ENCODE data around the gene PDZD7.

The PDZD7 gene

GRCh38 chr10:101060951-101061623, 30.2 kb upstream of the PDZD7 start:
- Histone ChIP-seq H3K9me3 (ENCODE audit: control insufficient read depth, low read length) (no peaks in the 10 kb centered on the region), H3K36me3 (ENCODE audit: control insufficient read depth, insufficient read depth, low read length) (peaks cover 3% of the 10 kb centered on the region), H3K27ac (ENCODE audit: low read depth, low read length, severe bottlenecking) (peak overlapping the region; percentile 97), H3K4me3 (ENCODE audit: extremely low read depth, insufficient read depth, low read length, poor library complexity, severe bottlenecking) (peak overlapping the region; percentile 63), H3K4me1 (ENCODE audit: control insufficient read depth, insufficient read depth, low read length, poor library complexity, severe bottlenecking) (peaks cover 24% of the 10 kb centered on the region)
- WGBS, 2 experiments (ENCODE audit: insufficient coverage in 2 of 2), result 1% methylated on average over 51 to 65 of the region's 67 CpGs

GRCh38 chr10:101060036-101060950, 29.4 kb upstream of the PDZD7 start:
- H3K4me3 ChIP-seq (ENCODE audit: extremely low read depth, insufficient read depth, low read length, poor library complexity, severe bottlenecking), result peak overlapping the region; percentile 63
- H3K4me1 ChIP-seq (ENCODE audit: control insufficient read depth, insufficient read depth, low read length, poor library complexity, severe bottlenecking), result peaks cover 19% of the 10 kb centered on the region
- peak overlapping the region; percentile 97 for H3K27ac ChIP-seq (ENCODE audit: low read depth, low read length, severe bottlenecking)
- peaks cover 3% of the 10 kb centered on the region for H3K36me3 ChIP-seq (ENCODE audit: control insufficient read depth, insufficient read depth, low read length)
- H3K9me3 ChIP-seq (ENCODE audit: control insufficient read depth, low read length), result no peaks in the 10 kb centered on the region
- 0% methylated on average over 34 of the region's 37 CpGs for WGBS, 2 experiments (ENCODE audit: insufficient coverage in 2 of 2)

DNA sequence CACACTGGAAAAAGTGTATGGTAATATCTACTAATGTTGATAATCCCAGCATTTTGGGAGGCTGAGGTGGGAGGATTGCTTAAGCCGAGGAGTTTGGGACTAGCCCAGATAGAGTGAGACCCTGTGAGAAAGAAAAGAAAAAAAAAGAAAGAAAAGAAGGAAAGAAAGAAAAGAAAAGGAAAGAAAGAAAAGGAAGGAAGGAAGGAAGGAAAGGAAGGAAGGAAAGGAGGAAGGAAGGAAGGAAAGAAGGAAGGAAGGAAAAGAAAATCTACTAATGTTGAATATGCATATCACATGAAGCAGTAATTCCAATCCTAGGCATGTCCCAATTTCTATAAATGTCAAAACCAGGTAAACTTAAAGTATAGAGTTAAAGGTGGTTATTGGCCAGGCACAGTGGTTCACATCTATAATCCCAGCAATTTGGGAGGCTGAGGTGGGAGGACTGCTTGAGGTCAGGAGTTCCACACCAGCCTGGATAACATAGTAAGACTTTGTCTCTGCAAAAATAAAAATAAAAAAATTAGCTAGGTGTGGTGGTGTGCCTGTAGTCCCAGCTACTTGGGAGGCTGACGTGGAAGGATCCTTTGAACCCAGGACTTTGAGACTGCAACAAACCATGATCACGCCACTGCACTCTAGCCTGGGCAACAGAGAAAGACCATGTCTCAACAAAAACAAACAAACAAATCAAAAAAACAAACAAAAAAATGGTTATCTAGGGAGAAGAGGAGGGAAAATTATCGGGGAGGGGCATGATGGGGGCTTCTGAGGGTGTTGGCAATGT, 25.6 kb upstream of the PDZD7 start:
- Histone ChIP-seq H3K9me3 (ENCODE audit: control insufficient read depth, low read length) (no peaks in the 10 kb centered on the region), H3K36me3 (ENCODE audit: control insufficient read depth, insufficient read depth, low read length) (peaks cover 3% of the 10 kb centered on the region), H3K4me3 (ENCODE audit: extremely low read depth, insufficient read depth, low read length, poor library complexity, severe bottlenecking) (no peak overlapping the region), H3K27ac (ENCODE audit: low read depth, low read length, severe bottlenecking) (no peak overlapping the region), H3K4me1 (ENCODE audit: control insufficient read depth, insufficient read depth, low read length, poor library complexity, severe bottlenecking) (peaks cover 9% of the 10 kb centered on the region)
- 75 to 80% methylated on average over 1 of the region's 4 CpGs for WGBS, 2 experiments (ENCODE audit: insufficient coverage in 2 of 2)

- peaks cover 3% of the 10 kb centered on the region for H3K36me3 ChIP-seq (ENCODE audit: control insufficient read depth, insufficient read depth, low read length)
- H3K9me3 ChIP-seq (ENCODE audit: control insufficient read depth, low read length), result no peaks in the 10 kb centered on the region
- WGBS, 2 experiments (ENCODE audit: insufficient coverage in 2 of 2), result 100% methylated on average over 1 of the region's 4 CpGs; no CpG with 5 or more reads in 1 of the 2 experiments
- peaks cover 9% of the 10 kb centered on the region for H3K4me1 ChIP-seq (ENCODE audit: control insufficient read depth, insufficient read depth, low read length, poor library complexity, severe bottlenecking)
- no peak overlapping the region for H3K4me3 ChIP-seq (ENCODE audit: extremely low read depth, insufficient read depth, low read length, poor library complexity, severe bottlenecking)
- H3K27ac ChIP-seq (ENCODE audit: low read depth, low read length, severe bottlenecking), result no peak overlapping the region
Observed at GRCh38 chr10:101055411-101055810, 24.5 kb upstream of the PDZD7 start.

DNA sequence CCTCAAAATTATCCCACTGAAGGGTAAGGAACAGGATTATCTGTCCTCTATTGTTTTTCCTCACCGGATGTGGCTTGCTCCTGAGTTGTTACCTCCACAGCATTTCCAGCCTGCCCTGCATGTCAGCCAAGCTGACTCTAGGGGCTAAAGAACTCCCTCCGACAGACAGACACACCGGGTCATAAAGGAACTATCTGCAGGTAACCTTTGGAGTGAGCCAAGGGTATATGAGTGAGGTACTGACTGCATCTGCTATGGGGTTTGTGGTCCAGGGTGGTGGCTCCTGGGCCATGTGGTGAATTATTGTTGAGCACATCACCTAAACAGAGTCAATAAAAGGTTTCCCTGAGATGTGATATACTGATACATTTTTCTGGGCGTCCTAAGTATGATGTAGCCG, 23.9 kb upstream of the PDZD7 start:
- peaks cover 3% of the 10 kb centered on the region for H3K36me3 ChIP-seq (ENCODE audit: control insufficient read depth, insufficient read depth, low read length)
- no peaks in the 10 kb centered on the region for H3K9me3 ChIP-seq (ENCODE audit: control insufficient read depth, low read length)
- no peak overlapping the region for H3K4me3 ChIP-seq (ENCODE audit: extremely low read depth, insufficient read depth, low read length, poor library complexity, severe bottlenecking)
- peaks cover 11% of the 10 kb centered on the region for H3K4me1 ChIP-seq (ENCODE audit: control insufficient read depth, insufficient read depth, low read length, poor library complexity, severe bottlenecking)
- H3K27ac ChIP-seq (ENCODE audit: low read depth, low read length, severe bottlenecking), result no peak overlapping the region
- WGBS, 2 experiments (ENCODE audit: insufficient coverage in 2 of 2), result 89 to 94% methylated on average over 5 of the region's 5 CpGs

DNA sequence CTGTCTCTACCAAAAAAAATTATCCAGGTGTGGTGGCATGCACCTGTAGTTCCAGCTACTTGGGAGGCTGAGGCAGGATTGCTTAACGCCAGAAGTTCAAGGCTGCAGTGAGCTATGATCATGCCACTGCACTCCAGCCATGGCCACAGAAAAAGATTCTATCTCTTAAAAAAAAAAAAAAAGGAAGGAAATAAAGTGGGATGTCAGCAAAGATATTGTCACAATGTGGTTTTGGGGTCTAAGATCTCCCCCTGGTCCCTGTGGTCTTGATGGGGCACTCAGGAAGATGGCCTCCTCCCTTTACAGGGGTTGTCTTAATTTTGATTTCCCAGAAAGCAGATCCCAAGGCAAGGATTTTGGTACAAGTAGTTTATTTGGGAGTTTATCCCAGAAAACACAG, 23.4 kb upstream of the PDZD7 start:
- WGBS, 2 experiments (ENCODE audit: insufficient coverage in 2 of 2), result 100% methylated on average over 1 of the region's 1 CpG; no CpG with 5 or more reads in 1 of the 2 experiments

DNA sequence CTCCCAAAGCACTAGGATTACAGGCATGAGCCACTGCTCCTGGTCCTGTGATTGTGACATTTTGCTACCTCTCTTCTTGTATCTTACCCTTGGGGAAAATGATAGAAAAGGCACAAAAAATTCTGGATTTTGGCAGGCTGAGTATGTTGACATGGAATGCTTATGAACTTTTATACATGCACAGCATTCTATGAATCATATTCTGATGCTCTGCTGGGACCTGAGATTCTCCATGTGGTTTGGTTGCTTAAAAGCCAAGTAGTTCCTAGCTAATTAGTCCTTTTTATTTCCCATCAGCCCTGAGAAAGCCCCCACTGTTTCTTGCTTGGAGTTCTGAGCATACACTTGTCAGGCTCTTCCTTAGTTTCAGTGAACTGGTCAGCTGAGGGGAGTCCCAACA, 22.6 kb upstream of the PDZD7 start:
- Histone ChIP-seq H3K36me3 (ENCODE audit: control insufficient read depth, insufficient read depth, low read length) (peaks cover 3% of the 10 kb centered on the region), H3K4me3 (ENCODE audit: extremely low read depth, insufficient read depth, low read length, poor library complexity, severe bottlenecking) (no peak overlapping the region), H3K9me3 (ENCODE audit: control insufficient read depth, low read length) (no peaks in the 10 kb centered on the region), H3K27ac (ENCODE audit: low read depth, low read length, severe bottlenecking) (no peak overlapping the region), H3K4me1 (ENCODE audit: control insufficient read depth, insufficient read depth, low read length, poor library complexity, severe bottlenecking) (peaks cover 11% of the 10 kb centered on the region)

More for the DNA sequence above, 23.4 kb upstream of the PDZD7 start:
- no peak overlapping the region for H3K4me3 ChIP-seq (ENCODE audit: extremely low read depth, insufficient read depth, low read length, poor library complexity, severe bottlenecking)
- no peaks in the 10 kb centered on the region for H3K9me3 ChIP-seq (ENCODE audit: control insufficient read depth, low read length)
- H3K36me3 ChIP-seq (ENCODE audit: control insufficient read depth, insufficient read depth, low read length), result peaks cover 3% of the 10 kb centered on the region
- H3K4me1 ChIP-seq (ENCODE audit: control insufficient read depth, insufficient read depth, low read length, poor library complexity, severe bottlenecking), result peaks cover 11% of the 10 kb centered on the region
- H3K27ac ChIP-seq (ENCODE audit: low read depth, low read length, severe bottlenecking), result no peak overlapping the region

DNA sequence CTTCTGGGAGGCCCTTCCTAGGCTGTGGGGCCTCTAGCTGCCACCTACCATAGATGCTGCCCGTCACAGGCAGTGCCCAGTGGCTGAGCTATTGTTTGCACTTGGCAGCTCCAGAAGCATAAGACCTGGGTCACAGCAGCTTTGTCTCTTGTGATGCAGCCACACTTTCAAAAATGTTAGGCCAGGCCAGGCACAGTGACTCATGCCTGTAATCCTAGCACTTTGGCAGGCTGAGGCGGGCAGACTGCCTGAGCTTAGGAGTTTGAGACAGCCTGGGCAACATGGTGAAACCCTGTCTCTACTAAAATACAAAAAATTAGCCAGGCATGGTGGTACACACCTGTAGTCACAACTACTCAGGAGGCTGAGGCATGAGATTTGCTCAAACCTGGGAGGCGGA, 21.4 kb upstream of the PDZD7 start:
- H3K27ac ChIP-seq (ENCODE audit: low read depth, low read length, severe bottlenecking), result no peak overlapping the region

DNA sequence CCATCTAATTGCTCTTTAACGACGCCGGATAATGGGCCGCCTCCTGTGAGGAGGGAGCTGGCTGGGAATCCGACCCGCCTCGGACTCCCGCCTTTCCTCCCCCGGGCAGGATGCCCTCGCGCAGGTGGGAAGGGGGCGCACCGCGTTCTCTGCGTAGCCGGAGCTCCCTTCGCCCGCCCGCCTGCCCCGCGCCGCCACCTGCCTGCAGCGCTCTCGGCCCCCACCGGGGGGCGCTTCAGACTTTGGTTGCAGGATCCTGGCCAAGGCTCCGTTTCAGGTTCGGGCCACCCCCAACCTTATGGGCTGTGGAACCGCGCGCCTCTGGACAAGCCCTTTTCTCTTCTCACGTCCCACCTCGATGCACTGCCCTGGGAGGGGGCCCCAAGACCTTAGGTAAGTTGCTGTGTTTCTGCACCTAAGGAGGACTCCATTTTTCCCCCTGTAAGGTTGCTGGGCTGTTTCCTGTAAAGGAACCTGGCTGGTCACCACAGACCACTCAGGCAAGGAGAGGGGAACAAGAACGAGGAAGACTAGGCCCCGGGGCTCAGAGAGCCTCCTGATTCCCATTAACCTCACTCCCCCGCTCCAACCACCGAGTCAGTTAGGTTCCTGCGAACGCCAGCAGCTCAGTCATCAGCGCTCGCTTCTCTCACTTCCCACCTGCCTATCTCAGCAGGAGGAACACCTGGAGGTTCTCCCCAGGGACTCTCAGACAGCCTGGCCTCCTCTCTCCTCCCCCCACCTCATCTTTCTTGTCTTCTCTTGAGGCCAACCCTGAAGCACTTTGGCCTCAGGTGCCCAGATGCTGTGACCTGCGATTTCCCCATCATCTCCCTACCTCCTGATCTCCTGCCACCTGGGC, 19.5 kb upstream of the PDZD7 start:
- WGBS, 2 experiments (ENCODE audit: insufficient coverage in 2 of 2), result 11 to 14% methylated on average over 35 to 36 of the region's 42 CpGs
- no peaks in the 10 kb centered on the region for H3K9me3 ChIP-seq (ENCODE audit: control insufficient read depth, low read length)
- H3K4me3 ChIP-seq (ENCODE audit: extremely low read depth, insufficient read depth, low read length, poor library complexity, severe bottlenecking), result peak overlapping the region; percentile 5
- H3K27ac ChIP-seq (ENCODE audit: low read depth, low read length, severe bottlenecking), result no peak overlapping the region
- H3K4me1 ChIP-seq (ENCODE audit: control insufficient read depth, insufficient read depth, low read length, poor library complexity, severe bottlenecking), result peaks cover 21% of the 10 kb centered on the region
- H3K36me3 ChIP-seq (ENCODE audit: control insufficient read depth, insufficient read depth, low read length), result no peaks in the 10 kb centered on the region

More for the DNA sequence above, 21.4 kb upstream of the PDZD7 start:
- WGBS, 2 experiments (ENCODE audit: insufficient coverage in 2 of 2), result 88% methylated on average over 3 of the region's 3 CpGs
- Histone ChIP-seq H3K9me3 (ENCODE audit: control insufficient read depth, low read length) (no peaks in the 10 kb centered on the region), H3K36me3 (ENCODE audit: control insufficient read depth, insufficient read depth, low read length) (peaks cover 3% of the 10 kb centered on the region), H3K4me3 (ENCODE audit: extremely low read depth, insufficient read depth, low read length, poor library complexity, severe bottlenecking) (no peak overlapping the region), H3K4me1 (ENCODE audit: control insufficient read depth, insufficient read depth, low read length, poor library complexity, severe bottlenecking) (peaks cover 17% of the 10 kb centered on the region)
